OCI-LY1 (cell line): ENCODE data around the gene PRKG1.

Experiments used
- H2AFZ ChIP-seq: fragments of 200-600 bp; sonication (generic), shearing (Covaris generic); 2 replicates; pipeline ENCODE4 v1.6.0; 2014; ENCODE audit warnings: antibody characterized with exemption, mild to moderate bottlenecking, low read length
- H3F3A ChIP-seq: fragments of 200-600 bp; sonication (generic), shearing (Covaris generic); 2 replicates; pipeline ENCODE4 v1.6.0; 2014; ENCODE audit warnings: mild to moderate bottlenecking, antibody characterized with exemption, low read length, moderate library complexity; ENCODE audit not compliant: insufficient read depth
- H3K27ac ChIP-seq: fragments of 200-600 bp; sonication (generic); 2 replicates; pipeline ENCODE4 v1.5.1; 2014; ENCODE audit warnings: low read length, mixed run types, mild to moderate bottlenecking, low read depth; ENCODE audit not compliant: poor library complexity, severe bottlenecking
- H3K27me3 ChIP-seq: fragments of 200-600 bp; sonication (generic); 2 replicates; pipeline ENCODE4 v1.6.0; 2014; ENCODE audit warnings: antibody characterized with exemption, mild to moderate bottlenecking, low read length, moderate library complexity; ENCODE audit not compliant: insufficient read depth
- H3K36me3 ChIP-seq: fragments of 200-600 bp; sonication (generic); 2 replicates; pipeline ENCODE4 v1.6.1; 2014; ENCODE audit warnings: mild to moderate bottlenecking, antibody characterized with exemption, low read length, moderate library complexity, mixed read lengths; ENCODE audit not compliant: insufficient read depth
- H3K4me1 ChIP-seq: fragments of 200-600 bp; sonication (generic); 2 replicates; pipeline ENCODE4 v1.5.1; 2014; ENCODE audit warnings: mild to moderate bottlenecking, low read length, moderate library complexity; ENCODE audit not compliant: insufficient read depth, severe bottlenecking
- H3K4me2 ChIP-seq: fragments of 200-600 bp; sonication (generic), shearing (Covaris generic); 2 replicates; pipeline ENCODE4 v1.6.1; 2014; ENCODE audit warnings: low read length
- H3K4me3 ChIP-seq: fragments of 200-600 bp; sonication (generic); 2 replicates; pipeline ENCODE4 v1.5.1; 2014; ENCODE audit warnings: low read length, low read depth, mild to moderate bottlenecking, mixed read lengths; ENCODE audit not compliant: poor library complexity, severe bottlenecking
- H3K79me2 ChIP-seq: fragments of 200-600 bp; shearing (Covaris generic); 2 replicates; pipeline ENCODE4 v1.6.1; 2016; ENCODE audit warnings: mixed run types, low read length, mixed read lengths; ENCODE audit not compliant: insufficient read depth
- H3K9ac ChIP-seq: fragments of 200-600 bp; sonication (generic), shearing (Covaris generic); 2 replicates; pipeline ENCODE4 v1.6.1; 2014; ENCODE audit warnings: mild to moderate bottlenecking, low read length, mixed read lengths
- H3K9me2 ChIP-seq: fragments of 200-600 bp; sonication (generic), shearing (Covaris generic); 2 replicates; pipeline ENCODE4 v1.6.1; 2014; ENCODE audit warnings: low read depth, mild to moderate bottlenecking, low read length, mixed read lengths
- H3K9me3 ChIP-seq: fragments of 200-600 bp; shearing (Covaris generic); 2 replicates; pipeline ENCODE4 v1.6.1; 2014; ENCODE audit warnings: low read length, mixed read lengths
- H4K20me1 ChIP-seq: fragments of 200-600 bp; sonication (generic), shearing (Covaris generic); 2 replicates; pipeline ENCODE4 v1.6.0; 2016; ENCODE audit warnings: mild to moderate bottlenecking, low read length; ENCODE audit not compliant: insufficient read depth
- CTCF ChIP-seq: fragments of 200-600 bp; sonication (generic), shearing (Covaris generic); IDR thresholded peaks from 2 replicates; pipeline ENCODE4 v1.5.1; 2017; ENCODE audit warnings: mild to moderate bottlenecking, antibody characterized with exemption, low read length, moderate library complexity, mixed read lengths
- EZH2 ChIP-seq: fragments of 200-600 bp; sonication (generic), shearing (Covaris generic); IDR thresholded peaks from 2 replicates; pipeline ENCODE4 v1.8.0; 2017; ENCODE audit warnings: borderline replicate concordance, mixed run types, mild to moderate bottlenecking, antibody characterized with exemption, low read length, moderate library complexity, mixed read lengths

PRKG1 gene

GRCh38 chr10:51892313-51892712 lies 818.0 kb downstream of the PRKG1 start:
- H4K20me1 ChIP-seq, result no peaks in the 10 kb centered on the region
- H3F3A ChIP-seq, result no peaks in the 10 kb centered on the region
- no peak overlapping the region for H3K9ac ChIP-seq
- no peaks in the 10 kb centered on the region for H3K27me3 ChIP-seq
- H2AFZ ChIP-seq, result no peak overlapping the region
- H3K9me2 ChIP-seq, result no peaks in the 10 kb centered on the region
- no peak overlapping the region for H3K4me3 ChIP-seq
- H3K4me2 ChIP-seq, result no peak overlapping the region
- H3K36me3 ChIP-seq, result no peaks in the 10 kb centered on the region
- no peaks in the 10 kb centered on the region for H3K79me2 ChIP-seq
- no peaks in the 10 kb centered on the region for H3K4me1 ChIP-seq
- no peak overlapping the region for H3K27ac ChIP-seq
- TF ChIP-seq CTCF (no peak), EZH2 (no peak)
- no peaks in the 10 kb centered on the region for H3K9me3 ChIP-seq

GRCh38 chr10:51892965-51893658 lies 818.8 kb downstream of the PRKG1 start:
- Histone ChIP-seq H3K9me2 (no peaks in the 10 kb centered on the region), H3K27me3 (no peaks in the 10 kb centered on the region)
- TF ChIP-seq EZH2 (no peak), CTCF (no peak; the same call in 1 of the 2 replicates)

GRCh38 chr10:51894771-51895578 lies 820.7 kb downstream of the PRKG1 start:
- Histone ChIP-seq H3K27me3 (no peaks in the 10 kb centered on the region), H3K9me2 (no peaks in the 10 kb centered on the region), H3F3A (no peaks in the 10 kb centered on the region), H3K9ac (no peak overlapping the region), H3K4me1 (no peaks in the 10 kb centered on the region), H4K20me1 (no peaks in the 10 kb centered on the region), H3K9me3 (no peaks in the 10 kb centered on the region), H2AFZ (no peak overlapping the region), H3K4me3 (no peak overlapping the region), H3K27ac (no peak overlapping the region), H3K36me3 (no peaks in the 10 kb centered on the region), H3K4me2 (no peak overlapping the region), H3K79me2 (no peaks in the 10 kb centered on the region)
- TF ChIP-seq EZH2 (no peak), CTCF (no peak)

More at GRCh38 chr10:51892965-51893658, 818.8 kb downstream of the PRKG1 start:
- Histone ChIP-seq H3K36me3 (no peaks in the 10 kb centered on the region), H3K4me2 (no peak overlapping the region), H3K79me2 (no peaks in the 10 kb centered on the region), H3F3A (no peaks in the 10 kb centered on the region), H4K20me1 (no peaks in the 10 kb centered on the region), H3K27ac (no peak overlapping the region), H3K9ac (no peak overlapping the region), H2AFZ (no peak overlapping the region), H3K4me3 (no peak overlapping the region), H3K4me1 (no peaks in the 10 kb centered on the region), H3K9me3 (no peaks in the 10 kb centered on the region)
